Left renal cortex interstitium (tissue), 4 donors: ENCODE data around the gene HSFX2. TPM values are rescaled to one million over a fixed set of nuclear protein-coding genes. Genes with fewer than 3 reads are reported as not detected.
"Not testable (repeated sequence)": the region's sequence is repeated elsewhere in the genome, so short reads cannot be mapped to it uniquely, and the experiment has no call there.

Experiments
- DNase-seq, 4 donors: peaks; one replicate each; pipeline ENCODE4 v3.0.0-alpha.2; 2013; ENCODE audit warnings: low read depth in 4 of 4, low spot score in 2 of 4, missing footprints in 1 of 4
- polyA plus RNA-seq, 4 donors: library from polyadenylated mRNA; unstranded; fragments of 120-200 nt; gene quantifications; one replicate each; pipeline ENCODE4 v1.2.1, GENCODE V29; 2013; ENCODE audit not compliant: insufficient read length in 4 of 4

Gene HSFX2
- polyA plus RNA-seq, 4 donors = 0.30 to 1.0 (median 0.40) TPM

GRCh38 chrX:149595943-149596342 lies 829 bp upstream of the HSFX2 start:
- DNase-seq = not testable (repeated sequence)

DNA sequence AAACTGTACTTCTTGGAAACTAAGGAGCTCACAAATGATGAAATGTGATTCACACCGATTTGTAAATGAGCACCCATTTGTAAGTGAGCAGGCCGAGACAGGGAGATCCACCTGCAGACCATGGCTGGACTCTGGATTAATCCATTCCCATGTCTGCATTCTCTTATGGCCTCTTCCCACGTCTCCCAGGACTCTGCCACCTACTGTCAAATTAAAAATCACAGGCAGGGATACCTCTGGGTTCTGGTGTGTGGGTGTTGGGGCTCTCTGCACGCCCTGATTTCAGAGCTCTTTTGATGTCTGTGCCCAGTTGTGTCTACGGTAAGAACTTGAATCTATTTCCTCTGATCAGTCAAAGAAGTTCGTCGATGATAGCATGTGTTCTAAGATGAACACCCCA lies 4.1 kb downstream of the HSFX2 start:
- DNase-seq = not testable (repeated sequence)

DNA sequence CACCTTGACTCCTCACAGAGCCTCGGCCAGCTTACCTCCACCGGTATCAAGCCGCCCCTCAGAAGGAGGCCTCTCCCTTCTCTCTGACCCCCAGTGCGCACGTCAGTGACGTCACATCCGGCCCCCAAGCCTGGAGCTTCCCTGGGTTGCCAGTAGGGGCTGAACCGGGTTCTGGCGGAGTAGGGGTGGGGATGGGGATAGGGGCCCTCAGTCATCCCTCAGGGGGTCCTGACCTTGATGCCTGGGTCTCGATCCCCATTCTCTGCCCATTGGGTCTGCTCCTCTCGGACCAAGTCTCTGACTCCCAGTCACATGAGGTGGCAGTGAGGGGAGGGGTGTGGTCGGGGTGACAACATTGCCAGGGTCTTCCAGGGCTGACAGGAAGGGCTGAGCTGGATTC lies 7.8 kb downstream of the HSFX2 start, which contains the start of gene MAGEA9B:
MAGEA9B (minus strand) TSS at position 101 of the 400 bp plus-strand sequence. CDS start 4,280 bp downstream, outside the sequence.
- not testable (repeated sequence) for DNase-seq

DNA sequence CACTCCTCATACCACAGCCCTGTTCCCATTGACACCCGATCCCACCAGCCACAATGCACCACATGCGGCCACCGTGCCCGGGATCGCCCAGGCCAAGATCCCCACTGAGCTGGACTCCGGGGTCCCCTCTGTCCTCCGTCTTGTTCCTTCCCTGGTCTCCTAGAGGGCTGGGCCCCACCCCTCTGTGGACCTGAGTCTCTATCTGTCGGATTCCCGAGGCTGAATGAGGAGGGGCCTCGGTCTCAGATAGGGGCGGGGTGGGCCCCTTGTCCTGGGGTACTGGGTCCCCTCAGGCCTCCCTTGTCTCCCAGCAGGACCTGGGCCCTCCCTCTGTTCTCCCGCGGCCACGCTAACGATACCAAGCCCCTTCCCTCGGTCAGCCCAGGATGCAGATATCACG lies 9.5 kb downstream of the HSFX2 start:
- DNase-seq = not testable (repeated sequence)

DNA sequence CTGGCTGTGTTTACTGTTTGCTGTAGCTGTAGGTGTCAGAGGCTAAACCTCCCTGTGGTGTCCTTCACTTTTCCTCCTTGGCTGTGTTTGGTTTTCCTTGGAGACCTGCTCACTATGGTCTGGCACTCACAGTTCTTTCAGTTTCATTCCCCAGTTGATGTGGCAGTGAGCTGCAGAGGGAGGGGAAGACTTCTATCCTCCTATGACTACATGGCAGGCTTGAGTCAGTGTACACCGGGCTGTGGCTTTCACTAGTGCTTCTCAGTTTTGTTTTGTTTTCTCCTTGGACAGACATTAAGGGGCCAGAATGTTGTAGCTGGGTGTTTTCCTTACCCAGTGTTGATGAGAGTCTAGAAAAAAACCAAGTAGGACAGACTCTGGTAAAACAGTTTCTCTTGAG lies 21.7 kb downstream of the HSFX2 start:
- not testable (repeated sequence) for DNase-seq

DNA sequence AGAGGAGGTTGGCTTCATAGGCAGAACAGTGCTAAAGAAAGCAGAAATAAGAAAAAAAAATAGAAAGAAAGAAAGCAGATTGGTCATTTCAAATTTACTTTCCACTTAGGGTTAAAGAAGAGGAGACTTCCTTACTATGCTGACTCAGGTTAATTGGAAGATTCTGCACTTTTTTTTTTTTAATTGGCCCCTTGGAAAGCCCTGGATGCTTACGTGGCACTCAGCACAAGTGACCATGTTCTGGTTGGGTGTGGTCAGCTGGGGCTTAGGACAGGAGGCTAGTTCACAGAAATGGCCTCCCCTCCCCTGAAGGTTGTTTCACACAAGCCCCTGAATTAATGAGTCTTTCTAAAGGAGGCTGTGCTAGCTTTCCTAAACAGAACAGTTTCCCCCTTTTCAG lies 22.4 kb downstream of the HSFX2 start:
- DNase-seq = no peak

GRCh38 chrX:149571770-149572169 lies 23.3 kb downstream of the HSFX2 start:
- no peak for DNase-seq

DNA sequence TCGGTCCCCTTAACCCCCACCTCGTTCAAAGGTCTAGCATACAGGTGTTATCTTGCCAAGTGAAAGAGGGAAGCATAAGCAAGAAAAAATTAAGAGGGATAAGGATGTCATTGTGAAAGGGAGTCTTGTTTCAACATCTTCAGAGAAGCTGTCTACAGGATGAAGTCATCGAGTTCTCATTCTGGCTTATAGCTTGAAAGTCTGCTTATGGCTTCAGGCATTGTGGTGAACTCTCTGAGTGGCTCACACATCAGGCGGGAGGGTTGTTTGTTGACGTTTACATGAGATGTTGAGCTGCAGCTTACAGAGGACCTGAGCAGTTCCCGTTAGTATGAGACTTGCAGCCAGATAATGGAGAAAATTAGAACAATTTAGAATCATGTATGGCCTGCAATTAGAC lies 24.4 kb downstream of the HSFX2 start:
- no peak for DNase-seq

DNA sequence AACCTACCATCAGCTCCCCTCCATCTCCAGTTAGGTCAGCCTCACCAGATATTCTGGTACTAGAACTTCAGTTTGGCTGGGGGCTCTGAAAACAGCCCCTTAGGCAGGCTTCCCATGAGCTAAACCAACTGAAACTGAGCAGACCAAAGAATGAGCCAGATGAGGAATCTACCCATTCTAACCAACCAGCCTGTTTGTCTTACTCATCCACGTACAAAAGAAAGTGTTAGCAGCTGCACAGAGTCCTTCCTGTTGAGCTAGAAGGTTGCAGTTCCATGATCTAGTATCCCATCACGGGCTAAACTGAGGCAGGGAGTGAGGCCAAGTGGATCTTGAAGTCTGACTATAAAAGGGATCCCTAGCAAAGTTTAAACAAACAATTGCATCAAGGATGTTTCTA lies 25.3 kb downstream of the HSFX2 start:
- DNase-seq = no peak

GRCh38 chrX:149568701-149569296 lies 26.3 kb downstream of the HSFX2 start:
- DNase-seq = no peak

- no peak for DNase-seq
These were observed 27.3 kb downstream of the HSFX2 start for GRCh38 chrX:149567621-149568417.

- no peak for DNase-seq
These were observed 31.8 kb downstream of the HSFX2 start for GRCh38 chrX:149563359-149563758.

GRCh38 chrX:149555251-149555650 lies 39.9 kb downstream of the HSFX2 start:
- not testable (repeated sequence) for DNase-seq

GRCh38 chrX:149551939-149552248 lies 43.2 kb downstream of the HSFX2 start:
- not testable (repeated sequence) for DNase-seq

GRCh38 chrX:149551245-149551938 lies 43.7 kb downstream of the HSFX2 start:
- not testable (repeated sequence) for DNase-seq

DNA sequence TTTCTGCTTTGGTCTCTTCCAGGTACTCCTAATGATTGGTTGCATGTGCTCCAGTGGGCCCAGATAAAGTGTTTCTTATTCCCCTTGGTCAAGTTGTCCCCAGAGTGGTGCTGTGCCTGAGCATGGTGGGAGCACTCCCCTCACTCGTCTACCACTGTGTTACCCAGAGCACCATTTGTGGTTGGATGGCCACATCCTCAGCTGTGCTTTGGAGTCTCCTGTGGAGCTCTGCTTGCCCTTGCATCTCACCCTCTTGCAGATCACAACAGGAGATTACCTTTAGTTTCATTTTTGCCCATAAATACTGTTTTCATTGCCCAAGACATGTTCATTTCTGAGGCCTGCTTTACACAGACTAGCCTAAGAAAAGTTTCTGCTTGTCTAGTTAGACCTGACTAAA lies 44.7 kb downstream of the HSFX2 start:
- not testable (repeated sequence) for DNase-seq

GRCh38 chrX:149549701-149550100 lies 45.4 kb downstream of the HSFX2 start, which contains the start of gene HSFX3:
Gene HSFX3, minus strand, starts transcription at chrX:149549924. Its CDS starts 72 bp downstream, at chrX:149549852.
- not testable (repeated sequence) for DNase-seq

DNA sequence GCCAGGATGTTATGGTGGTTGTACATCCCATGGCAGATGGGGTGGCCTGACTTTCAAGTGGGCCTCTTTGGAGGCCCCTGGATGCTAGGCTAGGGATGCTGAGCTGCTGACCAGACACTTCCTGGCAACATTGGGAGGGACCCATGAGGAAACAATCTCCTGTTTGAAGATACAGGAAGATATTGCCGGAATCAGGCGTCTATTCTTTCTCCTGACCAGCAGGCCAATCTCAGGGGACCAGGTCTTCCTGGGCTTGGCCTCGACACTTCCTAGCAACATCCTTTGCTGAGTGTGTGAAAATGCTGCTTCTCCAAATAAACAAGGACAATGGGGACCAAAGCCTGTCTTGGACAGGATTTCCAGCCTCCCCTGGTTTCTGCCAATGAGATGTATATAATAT lies 47.3 kb downstream of the HSFX2 start:
- not testable (repeated sequence) for DNase-seq

DNA sequence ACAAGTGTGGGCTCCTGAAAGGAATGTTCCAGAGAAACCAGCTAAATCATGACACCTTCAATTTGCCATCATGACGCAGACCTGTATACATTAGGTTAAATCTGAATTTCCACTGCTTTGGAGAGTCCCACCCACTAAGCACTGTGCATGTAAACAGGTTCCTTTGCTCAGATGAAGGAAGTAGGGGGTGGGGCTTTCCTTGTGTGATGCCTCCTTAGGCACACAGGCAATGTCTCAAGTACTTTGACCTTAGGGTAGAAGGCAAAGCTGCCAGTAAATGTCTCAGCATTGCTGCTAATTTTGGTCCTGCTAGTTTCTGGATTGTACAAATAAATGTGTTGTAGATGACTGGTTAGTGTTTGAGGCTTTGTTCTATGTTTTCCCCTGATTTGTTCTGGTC lies 48.2 kb downstream of the HSFX2 start:
- not testable (repeated sequence) for DNase-seq

GRCh38 chrX:149545545-149546543 lies 49.3 kb downstream of the HSFX2 start:
- DNase-seq = not testable (repeated sequence)
